Activated CD4-positive, alpha-beta T cell treated with anti-CD3 and anti-CD28 coated beads, Interleukin-2, amount 50 U/mL, for 4 hours (primary cell): ENCODE measurements around the gene PCNX3.

Source experiments
- DNase-seq, 2 experiments: peaks; one replicate each; pipeline ENCODE4 v3.0.0-alpha.2; 2020

The PCNX3 gene

DNA sequence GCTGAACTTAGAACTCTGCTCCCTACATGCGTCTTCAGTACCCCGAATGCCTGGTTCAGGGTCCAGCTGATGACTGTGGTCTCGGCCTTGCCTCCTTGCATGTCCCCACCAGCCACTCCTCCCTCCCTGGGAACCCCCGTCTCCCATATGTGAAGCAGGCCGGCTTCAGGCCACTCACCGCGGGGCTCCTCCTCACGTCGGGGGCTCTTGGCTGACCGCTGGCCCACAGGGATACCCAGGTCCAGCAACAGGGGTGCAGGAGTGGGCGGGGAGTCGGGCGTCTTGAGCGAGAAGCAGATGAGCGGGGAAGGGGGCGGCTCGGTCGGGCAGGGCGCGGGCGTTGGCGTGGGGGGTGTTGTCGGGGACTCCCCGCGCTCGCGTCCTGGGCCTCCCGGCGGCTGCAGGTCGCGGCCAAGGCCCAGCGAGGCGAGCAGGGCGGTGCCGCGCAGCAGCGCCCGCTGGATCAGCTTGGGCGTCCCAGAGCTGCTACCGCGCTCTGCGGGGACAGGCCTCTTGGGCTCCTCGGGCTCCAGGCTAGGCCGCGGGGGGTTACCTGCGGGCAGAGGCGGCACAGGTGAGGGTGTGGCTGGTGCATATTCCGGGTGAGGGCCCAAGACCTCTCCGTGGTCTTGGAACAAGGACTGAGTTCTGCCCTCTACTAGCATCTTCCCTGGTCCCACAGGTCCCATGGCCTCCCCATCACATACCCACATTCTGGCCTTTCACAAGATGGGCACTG lies 16.2 kb upstream of the PCNX3 start:
- no peak for DNase-seq

DNA sequence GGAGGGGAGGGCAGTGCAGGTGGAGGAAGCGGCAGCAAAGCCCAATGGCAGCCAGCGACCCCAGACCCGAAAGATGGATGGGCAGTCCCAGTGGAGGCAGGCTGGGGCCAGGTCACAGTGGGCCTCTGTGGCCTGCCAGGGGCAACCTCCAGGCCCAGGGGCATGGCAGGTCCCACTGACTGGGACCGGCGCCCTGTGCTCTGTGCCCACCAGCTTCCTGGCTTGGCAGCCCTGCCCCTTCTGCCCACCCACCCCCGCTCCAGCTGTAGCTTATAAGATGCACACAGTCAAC lies 15.7 kb upstream of the PCNX3 start:
- DNase-seq: no peak

DNA sequence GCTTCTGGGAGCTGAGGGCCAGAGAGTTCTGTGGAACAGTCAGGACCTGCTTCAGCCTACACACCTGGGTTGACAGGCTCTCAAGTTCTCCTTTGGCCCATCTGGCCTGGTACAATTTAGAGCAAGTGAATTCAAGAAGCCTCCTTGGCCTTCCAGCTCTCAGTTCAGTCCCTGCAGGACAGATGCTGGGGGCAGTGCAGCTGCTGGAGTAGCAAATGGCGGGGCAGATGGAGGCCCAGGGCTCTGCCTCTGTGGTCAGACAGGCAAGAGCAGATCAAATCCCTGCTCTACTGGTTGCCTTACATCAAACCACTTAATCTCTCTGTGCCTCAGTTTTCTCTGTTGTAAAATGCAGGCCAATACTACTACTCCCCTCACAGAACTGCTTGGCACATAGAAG lies 11.3 kb upstream of the PCNX3 start:
- no peak for DNase-seq

DNA sequence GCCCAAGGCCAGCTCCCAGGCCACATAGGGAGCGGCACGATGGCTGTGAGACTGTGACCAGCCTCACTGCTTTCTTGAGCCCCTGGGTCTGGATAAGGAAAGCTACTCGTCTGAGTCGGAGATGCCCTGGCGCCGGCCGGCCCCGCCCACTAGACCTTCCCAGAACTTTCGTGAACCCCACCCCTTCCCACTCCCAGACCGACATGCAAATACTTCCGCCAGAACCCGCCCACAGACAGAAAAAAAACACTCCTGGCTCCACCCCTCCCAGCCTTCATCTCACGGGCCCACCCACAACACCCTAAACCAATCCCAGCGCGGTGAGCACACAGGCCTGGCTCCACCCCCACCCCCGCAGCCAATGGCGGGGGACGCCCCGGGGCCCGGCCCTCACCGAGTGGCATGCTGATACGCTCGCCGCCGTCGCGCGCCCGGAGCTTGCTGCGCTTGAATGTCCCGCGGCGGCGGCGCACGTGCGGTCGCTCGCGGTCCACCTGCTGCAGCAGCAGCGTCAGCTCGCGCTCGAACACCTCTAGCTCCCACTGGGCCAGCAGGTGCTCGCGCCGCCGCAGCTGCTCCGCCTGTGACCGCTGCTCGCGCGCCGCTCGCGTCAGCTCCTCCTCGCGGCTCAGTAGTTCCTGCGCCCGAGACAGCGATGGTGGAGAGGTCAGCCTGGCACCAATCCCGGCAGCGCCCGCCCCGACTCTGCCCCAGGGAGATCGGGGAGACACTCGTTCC lies 8.5 kb upstream of the PCNX3 start:
- no peak for DNase-seq

DNA sequence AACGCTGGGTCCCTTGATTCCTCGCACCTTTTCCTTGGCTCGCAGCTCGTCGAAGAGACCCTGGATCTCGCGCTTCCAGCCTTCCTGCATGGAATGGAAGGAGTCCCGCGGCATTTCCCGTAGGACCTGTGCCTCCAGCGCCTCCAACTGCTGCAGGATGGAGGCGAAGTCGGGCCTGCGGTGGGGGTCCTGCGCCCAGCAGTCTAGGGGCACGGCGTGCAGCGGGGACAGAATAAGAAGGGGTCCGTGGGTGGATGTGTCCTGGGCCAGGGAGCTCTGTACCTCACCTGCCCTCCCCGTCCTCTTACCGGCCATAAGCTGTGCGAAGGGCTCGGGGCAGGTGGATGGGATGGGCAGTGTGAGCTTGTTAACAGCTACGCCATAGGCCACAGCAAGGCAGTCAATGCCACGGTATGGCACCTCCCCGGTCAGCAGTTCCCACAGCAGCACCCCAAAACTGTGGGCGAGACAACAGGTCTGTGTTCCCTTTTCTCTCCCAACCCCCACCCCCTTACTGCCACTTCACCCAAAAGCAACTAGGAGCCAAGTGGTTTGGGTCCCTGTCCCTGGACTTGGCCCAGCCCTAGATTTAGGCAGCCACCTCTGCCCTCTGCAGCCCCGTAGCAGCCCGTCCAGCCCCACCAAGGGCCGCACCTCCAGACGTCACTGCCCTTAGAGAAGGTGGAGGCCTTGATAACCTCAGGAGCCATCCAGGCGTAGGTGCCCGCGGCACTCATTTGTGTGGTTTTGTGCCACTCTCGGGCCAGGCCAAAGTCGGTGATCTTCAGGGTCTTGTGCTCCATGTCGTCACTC lies 7.8 kb upstream of the PCNX3 start:
- no peak for DNase-seq

DNA sequence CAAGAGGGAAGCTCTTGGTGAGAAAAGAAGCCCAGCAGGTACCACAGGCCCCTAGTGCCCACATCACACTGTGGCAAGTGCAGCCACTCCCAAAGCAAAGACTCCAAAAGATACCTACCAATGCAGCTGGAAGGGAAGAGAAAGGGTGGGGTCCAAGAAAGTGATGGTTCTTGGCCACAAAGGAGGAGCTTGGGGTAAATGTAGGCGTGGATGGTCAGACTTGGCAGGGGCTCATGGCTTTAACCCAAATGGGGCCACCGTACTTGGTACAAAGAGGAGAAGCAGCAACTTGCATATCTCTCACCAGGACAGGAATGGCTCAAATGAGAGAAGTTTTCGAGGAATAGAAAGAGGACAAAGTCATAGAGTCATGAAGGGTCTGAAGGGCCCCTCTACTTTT lies 6.3 kb upstream of the PCNX3 start:
- no peak for DNase-seq

DNA sequence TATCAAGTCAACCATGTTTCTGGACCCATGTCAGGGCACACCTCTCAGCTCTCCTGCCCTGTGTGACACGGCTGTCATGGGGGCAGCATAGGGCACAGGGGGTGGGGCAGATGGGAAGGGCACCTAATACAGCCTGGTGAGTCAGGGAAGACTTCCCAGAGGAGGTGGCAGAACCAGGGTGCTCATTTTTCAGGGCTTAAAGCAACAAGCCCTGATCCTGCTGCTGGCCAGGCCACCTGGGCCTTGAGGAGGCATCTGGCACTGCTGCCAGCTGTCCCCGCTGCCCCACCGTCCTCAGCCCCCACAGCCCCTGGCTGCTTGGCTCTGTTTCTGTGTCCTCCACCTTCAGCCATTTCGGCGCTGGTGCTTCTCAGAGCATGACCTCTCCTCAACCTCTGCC lies 5.9 kb upstream of the PCNX3 start:
- no peak for DNase-seq

DNA sequence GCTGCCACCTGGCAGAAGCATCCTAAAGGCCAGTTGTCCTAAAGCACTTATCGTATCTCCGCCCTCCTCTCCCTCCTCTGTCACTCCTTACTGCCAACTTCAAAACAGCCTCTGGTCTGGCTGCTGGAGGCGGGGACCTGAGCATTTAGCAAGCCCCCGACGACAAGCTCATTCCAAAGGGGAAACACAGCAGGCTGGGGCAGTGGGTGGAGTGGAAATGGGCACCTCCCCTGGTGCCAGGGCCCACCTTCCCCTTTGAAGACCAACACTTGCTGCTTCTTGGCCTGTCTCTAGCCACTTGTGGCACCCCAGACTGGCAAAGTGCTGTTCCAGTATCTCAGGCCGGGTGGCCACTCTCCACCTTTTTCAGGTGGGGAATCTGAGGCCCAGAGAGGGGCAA lies 5.2 kb upstream of the PCNX3 start:
- DNase-seq: no peak

DNA sequence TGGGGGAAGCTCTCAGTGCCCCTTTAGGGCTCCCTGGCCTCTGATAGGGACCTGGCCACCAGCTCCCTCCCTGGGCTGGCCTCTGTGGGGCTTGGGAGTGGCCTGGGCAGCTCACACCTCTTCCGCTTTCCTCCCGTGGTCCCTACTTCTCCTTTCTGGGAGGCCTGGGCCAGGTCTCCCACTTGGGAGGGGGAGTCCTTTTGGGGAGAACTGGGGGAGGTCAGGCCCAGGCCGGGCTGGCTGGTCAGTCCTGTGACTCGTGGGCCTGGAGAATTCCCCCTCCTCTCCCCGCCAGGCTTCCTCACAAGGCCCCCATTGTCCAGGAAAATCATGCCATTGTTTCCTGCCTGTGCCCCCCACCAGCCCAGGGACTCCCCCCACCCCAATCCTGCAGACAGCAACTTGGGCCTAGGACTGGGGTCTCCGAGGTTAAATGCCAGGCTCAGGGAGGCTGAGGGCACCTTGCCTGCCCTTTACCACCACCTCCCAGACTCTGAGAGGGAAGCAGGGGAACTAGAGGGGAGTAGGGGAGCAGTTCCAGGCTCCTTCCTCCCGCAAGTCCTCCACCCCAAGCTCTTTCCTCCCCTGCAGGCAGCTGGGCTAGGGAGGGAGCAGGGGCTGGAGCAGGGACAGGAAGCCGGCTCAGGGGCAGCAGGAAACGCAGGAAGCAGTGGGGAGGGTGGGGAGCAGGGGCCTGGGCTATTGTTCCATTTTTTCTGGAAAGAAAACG lies 4.4 kb upstream of the PCNX3 start:
- DNase-seq: no peak

DNA sequence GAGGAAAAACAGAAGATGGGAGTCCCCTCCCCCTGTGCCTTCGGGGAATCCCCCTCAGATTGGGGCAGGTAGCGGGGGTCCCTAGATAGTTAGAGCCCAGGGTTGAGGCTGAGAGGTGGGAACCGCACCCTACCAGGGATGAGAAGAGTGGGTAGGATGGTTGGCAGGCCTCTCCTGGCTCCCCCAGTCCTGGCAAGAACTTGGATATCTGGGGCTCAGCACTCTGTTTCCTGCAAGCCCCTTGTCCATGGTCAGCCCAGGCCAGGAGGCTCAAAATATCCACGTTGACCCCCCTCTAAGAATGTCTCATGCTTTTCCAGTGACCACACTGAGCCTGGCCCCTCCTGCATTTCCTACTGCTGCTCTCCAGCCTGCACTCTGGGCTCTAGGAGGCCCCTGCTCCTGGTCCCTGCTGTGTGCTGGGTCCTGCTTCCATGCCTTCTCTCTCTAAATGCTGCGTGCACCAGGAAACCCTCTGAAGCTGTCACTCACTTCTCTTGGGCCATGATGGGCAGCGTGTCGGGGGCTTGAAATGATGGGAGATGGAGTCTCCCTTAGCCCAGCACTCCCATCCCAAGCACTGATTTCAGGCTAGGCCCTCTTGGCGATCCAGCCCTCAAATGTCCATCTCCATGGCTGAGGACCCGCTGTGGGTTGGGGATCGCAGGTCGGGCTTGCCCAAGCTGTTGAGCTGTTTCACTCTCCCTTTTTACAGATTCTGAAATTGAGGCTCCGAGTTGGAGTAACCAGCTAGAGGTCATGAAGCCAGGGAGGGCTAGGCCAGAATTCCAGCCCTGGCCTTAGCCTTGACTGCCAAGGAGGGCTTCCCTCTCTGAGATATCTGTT lies 3.6 kb upstream of the PCNX3 start:
- DNase-seq: no peak

DNA sequence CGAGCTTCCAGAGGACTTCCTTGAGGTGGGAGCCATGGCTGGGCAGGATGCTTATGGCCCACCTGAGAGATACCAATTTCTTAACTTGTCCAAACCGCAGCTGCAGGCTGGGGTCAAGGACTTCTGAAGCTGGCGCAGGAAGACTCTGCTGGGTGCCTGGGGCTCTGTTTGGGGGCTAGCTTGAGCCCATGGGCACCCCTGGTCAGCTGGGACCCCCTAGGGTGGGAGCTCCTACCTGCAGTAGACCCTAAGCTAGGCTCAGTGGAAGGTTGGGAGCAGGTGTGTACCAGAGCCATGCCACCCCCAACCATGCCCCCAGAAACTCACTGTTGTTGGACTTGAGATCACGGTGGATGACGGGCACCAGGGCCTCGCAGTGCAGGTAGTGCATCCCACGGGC lies 2.9 kb upstream of the PCNX3 start:
- DNase-seq: no peak

DNA sequence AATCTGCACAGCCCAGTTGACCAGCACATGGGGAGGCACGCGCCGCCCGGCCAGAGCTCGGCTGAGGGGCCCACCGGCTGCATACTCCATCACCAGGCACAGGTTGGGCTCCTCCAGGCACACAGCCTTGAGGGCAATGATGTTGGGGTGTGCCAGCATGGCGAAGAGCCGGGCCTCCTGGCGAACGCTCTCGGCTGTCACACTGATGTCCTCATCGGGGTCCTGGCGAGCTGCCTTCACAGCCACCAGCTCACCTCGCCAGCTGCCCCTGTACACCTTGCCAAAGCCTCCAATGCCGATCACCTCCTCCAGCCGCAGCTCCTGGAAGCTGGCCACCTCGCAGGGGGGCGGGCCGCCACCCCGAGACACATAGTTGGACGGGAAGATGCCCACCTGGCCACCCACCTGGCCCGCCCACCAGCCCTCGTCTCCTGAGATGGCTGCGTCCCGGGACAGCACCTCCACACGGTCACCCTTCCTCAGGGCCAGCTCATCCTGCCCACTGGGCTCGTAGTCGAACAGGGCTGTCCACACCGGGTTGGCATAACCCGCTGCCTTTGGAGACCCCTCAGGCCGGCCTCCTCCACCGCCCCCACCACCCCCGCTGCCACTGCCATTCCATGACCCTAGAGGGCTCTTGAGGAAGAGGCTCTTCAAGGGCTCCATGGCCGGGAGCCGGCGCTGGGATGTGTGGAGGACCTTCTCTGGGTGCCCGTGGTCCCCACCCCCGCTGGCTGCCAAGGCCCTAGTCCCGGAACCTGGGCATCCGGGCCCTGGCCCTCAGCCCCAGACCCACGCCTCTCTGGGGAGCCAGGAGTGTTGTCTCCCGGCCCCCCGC lies 2.3 kb upstream of the PCNX3 start:
- DNase-seq: no peak

DNA sequence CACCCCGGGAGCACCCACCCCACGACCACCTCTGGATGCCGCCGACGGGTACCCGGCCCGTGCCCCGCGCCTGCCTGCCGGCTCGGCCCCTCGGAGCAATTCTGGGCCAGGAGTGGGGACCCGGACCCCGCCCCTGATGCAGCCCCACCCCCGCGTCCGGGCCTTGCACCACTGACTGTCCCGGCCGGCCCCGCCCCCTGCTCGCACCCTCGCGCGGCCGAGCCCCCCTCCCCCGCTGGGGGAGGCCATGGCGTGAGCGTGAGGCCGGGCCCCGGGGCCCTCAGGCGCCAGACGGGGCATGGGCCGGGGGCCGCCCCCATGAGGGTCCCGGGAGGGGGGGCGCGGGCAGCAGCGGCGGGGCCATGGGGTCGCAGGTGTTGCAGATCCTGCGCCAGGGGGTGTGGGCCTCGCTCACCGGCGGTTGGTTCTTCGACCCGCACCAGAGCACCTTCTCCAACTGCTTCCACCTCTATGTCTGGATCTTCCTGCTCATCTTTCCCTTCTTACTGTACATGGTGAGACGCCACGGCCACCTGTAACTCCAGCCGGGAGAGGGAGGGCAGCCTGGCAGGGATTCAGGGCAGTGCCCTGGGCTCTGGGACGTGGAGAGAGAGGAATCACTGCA lies 486 bp downstream of the PCNX3 start:
- no peak for DNase-seq

DNA sequence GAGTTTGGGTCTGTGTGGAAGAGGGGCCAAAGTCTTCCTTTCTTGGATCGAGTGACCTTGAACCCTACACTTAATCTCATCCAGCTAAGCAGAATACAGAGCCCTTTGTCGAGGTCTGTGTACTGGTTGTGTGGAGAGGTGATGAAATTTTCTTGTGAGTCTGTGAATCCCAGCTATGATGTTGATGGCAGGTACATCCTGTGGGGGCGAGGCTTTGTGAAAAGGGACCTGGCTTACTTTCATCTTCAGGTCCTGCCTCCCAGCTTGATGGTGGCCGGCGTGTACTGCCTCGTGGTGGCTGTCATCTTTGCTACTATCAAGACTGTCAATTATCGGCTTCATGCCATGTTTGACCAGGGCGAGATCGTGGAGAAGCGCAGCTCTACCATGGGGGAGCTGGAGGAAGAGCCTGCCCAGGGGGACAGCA lies 1.0 kb downstream of the PCNX3 start:
- DNase-seq: no peak

DNA sequence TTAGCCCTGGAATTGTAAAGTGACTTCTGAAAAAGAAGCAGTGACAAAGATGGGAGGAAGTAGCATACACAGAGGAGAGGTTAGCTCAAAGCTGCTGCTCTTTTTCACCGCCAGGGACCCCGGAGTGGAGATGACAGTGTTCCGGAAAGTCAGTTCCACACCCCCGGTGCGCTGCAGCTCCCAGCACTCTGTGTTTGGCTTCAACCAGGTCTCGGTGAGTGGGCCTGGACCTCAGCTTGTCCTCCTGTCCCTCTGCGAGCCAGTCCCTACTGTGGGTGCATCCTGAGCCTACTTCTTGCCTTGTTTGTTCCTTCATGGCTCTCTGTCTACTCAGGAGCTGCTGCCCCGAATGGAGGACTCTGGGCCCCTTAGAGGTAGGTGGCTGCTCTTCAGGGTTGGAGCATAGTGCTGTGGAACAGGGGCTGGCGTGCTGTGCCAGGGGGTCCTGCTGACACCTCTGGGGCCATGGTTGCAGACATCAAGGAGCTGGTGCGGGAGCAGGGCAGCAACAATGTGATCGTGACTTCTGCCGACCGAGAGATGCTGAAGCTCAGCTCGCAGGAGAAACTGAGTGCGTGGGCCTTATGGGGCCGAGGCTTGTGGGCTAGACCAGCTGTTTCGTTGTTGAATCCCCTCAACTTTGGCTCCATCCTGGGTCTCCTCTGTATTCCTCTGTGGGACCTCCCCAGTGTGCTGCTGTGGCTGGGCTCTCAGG lies 1.7 kb downstream of the PCNX3 start:
- DNase-seq: no peak

DNA sequence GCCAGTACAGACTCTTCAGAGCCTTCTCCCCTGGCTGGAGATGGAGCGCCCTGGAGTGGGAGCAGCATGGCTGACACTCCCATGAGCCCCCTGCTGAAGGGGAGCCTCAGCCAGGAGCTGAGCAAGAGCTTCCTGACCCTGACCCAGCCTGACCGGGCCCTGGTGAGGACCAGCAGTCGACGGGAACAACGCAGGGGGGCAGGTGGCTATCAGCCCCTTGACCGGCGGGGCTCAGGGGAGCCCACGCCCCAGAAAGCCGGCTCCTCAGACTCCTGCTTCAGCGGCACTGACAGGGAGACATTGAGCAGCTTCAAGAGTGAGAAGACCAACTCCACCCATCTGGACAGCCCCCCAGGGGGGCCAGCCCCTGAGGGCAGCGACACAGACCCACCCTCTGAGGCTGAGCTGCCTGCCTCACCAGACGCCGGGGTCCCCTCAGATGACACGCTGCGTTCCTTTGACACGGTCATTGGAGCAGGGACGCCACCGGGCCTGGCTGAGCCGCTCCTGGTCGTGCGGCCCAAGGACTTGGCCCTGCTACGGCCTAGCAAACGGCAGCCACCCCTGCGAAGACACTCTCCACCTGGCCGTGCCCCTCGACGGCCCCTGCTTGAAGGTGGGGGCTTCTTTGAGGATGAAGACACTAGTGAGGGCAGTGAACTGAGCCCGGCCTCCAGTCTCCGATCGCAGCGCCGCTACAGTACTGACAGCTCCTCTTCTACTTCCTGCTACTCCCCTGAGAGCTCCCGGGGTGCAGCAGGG lies 2.6 kb downstream of the PCNX3 start:
- DNase-seq: no peak

DNA sequence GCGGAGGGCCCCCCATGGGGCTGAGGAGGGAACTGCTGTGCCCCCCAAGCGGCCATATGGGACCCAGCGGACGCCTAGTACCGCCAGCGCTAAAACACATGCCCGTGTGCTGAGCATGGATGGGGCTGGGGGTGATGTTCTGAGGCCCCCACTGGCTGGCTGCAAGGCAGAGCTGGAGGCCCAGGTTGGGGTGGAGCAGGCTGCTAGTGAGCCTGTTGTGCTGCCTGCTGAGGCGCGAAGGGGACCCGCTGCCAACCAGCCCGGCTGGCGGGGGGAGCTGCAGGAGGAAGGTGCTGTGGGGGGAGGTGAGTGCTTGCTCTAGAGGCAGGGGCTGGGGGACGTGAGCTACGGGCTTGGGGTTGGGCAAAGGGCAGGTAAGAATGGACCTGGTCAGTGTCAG lies 3.2 kb downstream of the PCNX3 start:
- DNase-seq: no peak

DNA sequence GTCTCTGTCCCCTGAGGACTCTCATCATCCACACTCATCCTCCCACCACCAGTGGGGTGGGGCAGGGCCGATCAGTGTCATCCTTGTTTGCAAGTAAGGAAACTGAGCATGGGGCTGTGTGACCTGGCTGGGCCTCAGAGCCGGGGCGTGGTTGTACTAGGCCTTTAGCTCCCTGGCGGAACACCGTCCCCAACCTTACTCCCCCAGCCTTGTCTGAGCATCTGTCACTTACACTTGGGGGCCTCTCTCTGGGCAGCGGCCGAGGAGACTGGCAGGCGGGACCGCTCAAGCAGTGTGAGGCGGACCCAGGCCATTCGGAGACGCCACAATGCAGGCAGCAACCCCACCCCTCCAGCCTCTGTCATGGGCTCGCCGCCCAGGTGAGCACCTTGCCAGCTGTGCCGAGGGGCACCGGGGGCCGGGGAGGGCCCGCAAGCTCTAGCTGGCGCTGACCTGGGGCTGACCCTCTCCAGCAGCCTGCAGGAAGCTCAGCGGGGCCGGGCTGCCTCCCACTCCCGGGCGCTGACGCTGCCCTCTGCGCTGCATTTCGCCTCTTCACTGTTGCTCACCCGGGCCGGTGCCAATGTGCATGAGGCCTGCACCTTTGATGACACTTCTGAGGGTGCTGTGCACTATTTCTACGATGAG lies 3.8 kb downstream of the PCNX3 start:
- no peak for DNase-seq

DNA sequence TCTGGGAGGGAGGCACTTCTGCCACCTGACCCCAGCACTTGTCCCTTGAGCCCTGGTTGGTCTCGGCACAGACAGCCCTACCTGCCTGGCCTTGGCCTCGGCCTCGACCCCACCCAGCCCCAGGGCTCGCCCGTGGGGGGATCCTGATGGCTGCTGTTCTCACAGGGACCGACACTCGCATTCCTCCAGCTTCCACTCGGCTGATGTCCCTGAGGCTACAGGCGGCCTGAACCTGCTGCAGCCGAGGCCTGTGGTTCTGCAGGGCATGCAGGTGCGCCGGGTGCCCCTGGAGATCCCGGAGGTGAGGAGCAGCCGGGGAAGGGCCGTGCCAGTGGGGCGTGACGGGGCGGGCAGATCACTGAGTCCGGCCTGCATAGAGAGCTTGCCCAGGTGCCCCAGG lies 5.1 kb downstream of the PCNX3 start:
- no peak for DNase-seq
